GM18508 (cell line): ENCODE measurements around the gene HDGFL3.
"Not testable (repeated sequence)": the region's sequence is repeated elsewhere in the genome, so short reads cannot be mapped to it uniquely, and the experiment has no call there.

Source experiments
- ATAC-seq: cut with Tn5 transposase; IDR thresholded peaks from one replicate; pipeline ENCODE4 v1.9.1; 2021; ENCODE audit warnings: moderate number of reproducible peaks; ENCODE audit not compliant: insufficient read depth, unreplicated experiment

HDGFL3 gene

GRCh38 chr15:83106994-83107840 lies 100.4 kb downstream of the HDGFL3 start, which contains the start of gene TM6SF1:
TM6SF1 (plus strand) TSS chr15:83107645; CDS start chr15:83107681, 36 bp downstream.
- ATAC-seq, result no peak

- ATAC-seq, result no peak
Measured at GRCh38 chr15:83105440-83105839, 102.2 kb downstream of the HDGFL3 start.

GRCh38 chr15:83104141-83104540 lies 103.5 kb downstream of the HDGFL3 start:
- no peak for ATAC-seq

- no peak for ATAC-seq
Measured at GRCh38 chr15:83102346-83102745, 105.3 kb downstream of the HDGFL3 start.

- no peak for ATAC-seq
Measured at GRCh38 chr15:83100097-83100646, 107.5 kb downstream of the HDGFL3 start.

GRCh38 chr15:83099290-83099689 lies 108.3 kb downstream of the HDGFL3 start:
- ATAC-seq, result no peak

GRCh38 chr15:83098079-83098478 lies 109.5 kb downstream of the HDGFL3 start:
- no peak for ATAC-seq

GRCh38 chr15:83094583-83094982 lies 113.0 kb downstream of the HDGFL3 start:
- ATAC-seq, result no peak

- no peak for ATAC-seq
Measured at GRCh38 chr15:83092309-83092976, 115.2 kb downstream of the HDGFL3 start.

- ATAC-seq, result not testable (repeated sequence)
Measured at GRCh38 chr15:83091965-83092308, 115.7 kb downstream of the HDGFL3 start.

- no peak for ATAC-seq
Measured at GRCh38 chr15:83090465-83090864, 117.2 kb downstream of the HDGFL3 start.

- no peak for ATAC-seq
Measured at GRCh38 chr15:83088876-83089275, 118.7 kb downstream of the HDGFL3 start.

- no peak for ATAC-seq
Measured at GRCh38 chr15:83087576-83087975, 120.0 kb downstream of the HDGFL3 start.

GRCh38 chr15:83085864-83086552 lies 121.6 kb downstream of the HDGFL3 start:
- not testable (repeated sequence) for ATAC-seq

- not testable (repeated sequence) for ATAC-seq
Measured at GRCh38 chr15:83085461-83085860, 122.2 kb downstream of the HDGFL3 start.

GRCh38 chr15:83082730-83083386 lies 124.8 kb downstream of the HDGFL3 start:
- ATAC-seq, result no peak

- ATAC-seq, result no peak
Measured at GRCh38 chr15:83081256-83082014, 126.2 kb downstream of the HDGFL3 start.

- ATAC-seq, result no peak
Measured at GRCh38 chr15:83078712-83079111, 128.9 kb downstream of the HDGFL3 start.
